Upper lobe of left lung (tissue), 6 donors: ENCODE measurements around the gene S100G. TPM values are rescaled to one million over a fixed set of nuclear protein-coding genes. Genes with fewer than 3 reads are reported as not detected.
"Not testable (repeated sequence)": the region's sequence is repeated elsewhere in the genome, so short reads cannot be mapped to it uniquely, and the experiment has no call there.

Source experiments
- ATAC-seq, 2 donors: fragments of 200-7000 bp; cut with Tn5 transposase; one replicate each; pipeline ENCODE4 v1.9.1; 2022; ENCODE audit warnings: mild to moderate bottlenecking in 2 of 2, moderate library complexity in 2 of 2; ENCODE audit not compliant: low FRiP score in 2 of 2
- DNase-seq, 2 donors: peaks; one replicate each; pipeline ENCODE4 v3.0.0-alpha.2; 2019 to 2020
- H3K27ac ChIP-seq, 4 donors: fragments of 200-600 bp; sonication (generic); one replicate each; pipeline ENCODE4 v1.5.1; 2016 to 2019
- H3K27me3 ChIP-seq, 4 donors: fragments of 200-600 bp; sonication (generic); one replicate each; pipeline ENCODE4 v1.5.1; 2017 to 2019
- H3K36me3 ChIP-seq, 4 donors: fragments of 200-600 bp; sonication (generic); one replicate each; pipeline ENCODE4 v1.5.1; 2016 to 2019
- H3K4me1 ChIP-seq, 4 donors: fragments of 200-600 bp; sonication (generic); one replicate each; pipeline ENCODE4 v1.5.1; 2018 to 2019
- H3K4me3 ChIP-seq, 4 donors: fragments of 200-600 bp; sonication (generic); one replicate each; pipeline ENCODE4 v1.5.1; 2017 to 2019; ENCODE audit warnings: mild to moderate bottlenecking in 2 of 4, moderate library complexity in 1 of 4
- H3K9me3 ChIP-seq, 4 donors: fragments of 200-600 bp; sonication (generic); one replicate each; pipeline ENCODE4 v1.5.1; 2018 to 2019
- EP300 ChIP-seq, 4 donors: sonication (generic); formaldehyde crosslinking; IDR thresholded peaks; one replicate each; pipeline ENCODE4 v1.5.1; 2017; ENCODE audit warnings: antibody characterized with exemption in 4 of 4, control low read depth in 2 of 4
- POLR2A ChIP-seq, 4 donors: fragments of 450-650 bp; IDR thresholded peaks; one replicate each; pipeline ENCODE4 v1.5.1; 2016 to 2017; ENCODE audit warnings: antibody characterized with exemption in 4 of 4, mild to moderate bottlenecking in 2 of 4
- POLR2AphosphoS5 ChIP-seq, 2 donors: sonication (generic); formaldehyde crosslinking; IDR thresholded peaks; one replicate each; pipeline ENCODE4 v1.5.1; 2017; ENCODE audit warnings: antibody characterized with exemption in 2 of 2
- WGBS, 2 donors: methylation state at CpG; one replicate each; pipeline ENCODE4 v1.1.5; 2017 to 2018; 5-methylcytosine and 5-hydroxymethylcytosine counted together
- total RNA-seq, 6 donors: library from RNA; depleted of rRNA in 4 of 6; stranded (reverse); fragments of >200 nt in 4 of 6; gene quantifications; one replicate each; pipeline versions ENCODE4 v1.1.0 to v1.2.1, GENCODE V29; 2016 to 2021
- TF ChIP-seq, protein P1 (sequence below), 6 experiments: fragments of 450-650 bp in 4 of 6; fragments of 200-600 bp in 2 of 6; sonication (generic) in 2 of 6; IDR thresholded peaks; one replicate each; pipeline ENCODE4 v1.5.1; 2016 to 2019; ENCODE audit warnings: antibody characterized with exemption in 6 of 6
- donor health status: DM: no; HTN: no; CAD: no; lungs with moderate emphysema.
- donor health status: DM: no; HTN: yes; CAD: no; lungs with severe emphysema.

Gene S100G
- total RNA-seq, 6 donors from 2014 or later, result 0.54 TPM; not detected in 5

GRCh38 chrX:16606142-16606720, 43.7 kb upstream of the S100G start:
- peaks cover 0 to 4% (median 0%) of the 10 kb centered on the region in 4 donors for H3K4me1 ChIP-seq
- H3K27ac ChIP-seq, result no peak overlapping the region
- no peaks in the 10 kb centered on the region for H3K27me3 ChIP-seq
- TF ChIP-seq POLR2AphosphoS5 (IDR thresholded peaks at IDR 0.05), result no peak
- TF ChIP-seq EP300 (IDR thresholded peaks at IDR 0.05), result no peak
- TF ChIP-seq, protein P1, sequence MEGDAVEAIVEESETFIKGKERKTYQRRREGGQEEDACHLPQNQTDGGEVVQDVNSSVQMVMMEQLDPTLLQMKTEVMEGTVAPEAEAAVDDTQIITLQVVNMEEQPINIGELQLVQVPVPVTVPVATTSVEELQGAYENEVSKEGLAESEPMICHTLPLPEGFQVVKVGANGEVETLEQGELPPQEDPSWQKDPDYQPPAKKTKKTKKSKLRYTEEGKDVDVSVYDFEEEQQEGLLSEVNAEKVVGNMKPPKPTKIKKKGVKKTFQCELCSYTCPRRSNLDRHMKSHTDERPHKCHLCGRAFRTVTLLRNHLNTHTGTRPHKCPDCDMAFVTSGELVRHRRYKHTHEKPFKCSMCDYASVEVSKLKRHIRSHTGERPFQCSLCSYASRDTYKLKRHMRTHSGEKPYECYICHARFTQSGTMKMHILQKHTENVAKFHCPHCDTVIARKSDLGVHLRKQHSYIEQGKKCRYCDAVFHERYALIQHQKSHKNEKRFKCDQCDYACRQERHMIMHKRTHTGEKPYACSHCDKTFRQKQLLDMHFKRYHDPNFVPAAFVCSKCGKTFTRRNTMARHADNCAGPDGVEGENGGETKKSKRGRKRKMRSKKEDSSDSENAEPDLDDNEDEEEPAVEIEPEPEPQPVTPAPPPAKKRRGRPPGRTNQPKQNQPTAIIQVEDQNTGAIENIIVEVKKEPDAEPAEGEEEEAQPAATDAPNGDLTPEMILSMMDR (IDR thresholded peaks at IDR 0.05), result no peak
- no peak for TF ChIP-seq POLR2A (IDR thresholded peaks at IDR 0.05)
- no peak for ATAC-seq
- no peaks in the 10 kb centered on the region for H3K36me3 ChIP-seq
- H3K9me3 ChIP-seq, result no peaks in the 10 kb centered on the region
- H3K4me3 ChIP-seq, result no peak overlapping the region
- DNase-seq, result no peak
- 83% methylated on average over 4 of the region's 4 CpGs for WGBS, 2 donors

DNA sequence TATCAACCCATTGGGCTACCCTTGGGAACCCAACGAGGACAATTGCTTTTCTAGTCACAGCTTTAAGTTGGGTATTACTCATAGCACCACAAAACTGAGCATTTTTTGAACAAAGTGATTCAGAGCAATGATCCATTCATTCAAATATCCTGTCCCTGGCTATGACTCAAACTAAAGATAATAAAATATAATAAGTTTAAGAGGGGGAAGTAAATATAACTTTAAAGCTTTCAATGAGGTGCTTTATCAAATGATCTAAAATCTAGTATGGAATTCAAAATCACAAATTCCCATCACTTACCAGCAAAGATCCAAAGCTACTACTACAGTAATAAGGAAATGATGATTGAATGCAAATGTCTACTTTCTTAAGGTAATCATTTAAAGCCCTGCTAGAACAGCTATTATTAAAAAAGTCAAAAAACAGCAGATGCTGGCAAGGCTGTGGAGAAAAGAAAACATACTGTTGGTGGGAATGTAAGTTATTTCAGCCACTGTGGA, 39.8 kb upstream of the S100G start:
- WGBS, 2 donors, result 80 to 90% methylated on average over 1 of the region's 1 CpG
- Histone ChIP-seq H3K27me3 (no peaks in the 10 kb centered on the region), H3K27ac (no peak overlapping the region), H3K9me3 (no peaks in the 10 kb centered on the region), H3K36me3 (peaks cover 0 to 4% (median 0%) of the 10 kb centered on the region in 4 donors), H3K4me3 (no peak overlapping the region), H3K4me1 (no peaks in the 10 kb centered on the region)
- DNase-seq (no peak), ATAC-seq (no peak)
- TF ChIP-seq POLR2AphosphoS5 (IDR thresholded peaks at IDR 0.05) (no peak), EP300 (IDR thresholded peaks at IDR 0.05) (no peak), POLR2A (IDR thresholded peaks at IDR 0.05) (no peak)
- TF ChIP-seq, protein P1 (IDR thresholded peaks at IDR 0.05), result no peak

DNA sequence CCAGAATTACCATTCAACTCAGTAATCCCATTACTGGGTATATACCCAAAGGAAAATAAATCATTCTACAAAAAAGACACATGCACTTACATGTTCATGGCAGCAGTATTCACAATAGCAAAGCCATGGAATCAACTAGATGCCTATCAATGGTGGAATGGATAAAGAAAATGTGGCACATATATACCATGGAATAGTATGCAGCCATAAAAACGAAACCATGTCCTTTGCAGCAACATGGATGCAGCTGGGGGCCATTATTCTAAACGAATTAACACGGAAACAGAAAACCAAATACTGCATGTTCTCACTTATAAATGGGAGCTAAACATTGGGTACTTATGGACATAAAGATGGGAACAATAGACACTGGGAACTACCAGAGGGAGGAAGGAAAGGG, 39.3 kb upstream of the S100G start:
- 81 to 83% methylated on average over 1 to 3 of the region's 3 CpGs for WGBS, 2 donors
- not testable (repeated sequence) for H3K9me3 ChIP-seq, DNase-seq, H3K36me3 ChIP-seq, ATAC-seq, H3K27ac ChIP-seq, H3K4me3 ChIP-seq, H3K27me3 ChIP-seq, H3K4me1 ChIP-seq

DNA sequence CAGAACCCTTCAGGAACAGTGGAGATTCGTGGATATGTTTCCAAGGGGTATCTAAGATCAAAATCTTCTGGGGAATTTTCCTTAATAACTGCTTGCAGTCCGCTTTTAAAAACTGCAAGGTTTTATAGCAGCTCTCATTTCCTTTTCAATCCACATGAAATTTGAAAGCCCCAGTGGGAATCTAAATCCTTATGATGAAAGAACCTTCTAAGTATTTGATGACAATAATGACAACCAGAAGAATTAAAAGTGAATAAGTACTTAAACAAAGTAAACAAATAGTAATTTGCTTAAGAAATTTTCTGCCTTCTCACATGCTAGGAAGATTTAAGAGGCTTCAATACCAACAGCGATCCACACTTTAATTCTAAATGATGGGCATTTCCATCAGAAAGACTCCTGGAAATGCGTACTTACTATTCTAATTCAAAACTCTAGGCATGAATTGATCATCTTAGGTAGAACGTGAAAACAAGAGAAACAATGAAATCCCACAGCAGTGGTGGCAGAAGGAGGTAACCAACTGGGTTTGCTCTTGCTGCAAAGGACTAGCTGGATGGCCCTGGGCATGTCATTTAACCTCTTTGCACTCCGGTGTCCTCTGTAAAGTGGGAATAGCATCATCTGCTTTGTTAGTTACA, 37.6 kb upstream of the S100G start:
- Histone ChIP-seq H3K27ac (no peak overlapping the region), H3K27me3 (no peaks in the 10 kb centered on the region), H3K4me3 (no peak overlapping the region), H3K36me3 (peaks cover 0 to 10% (median 2%) of the 10 kb centered on the region in 4 donors), H3K9me3 (no peaks in the 10 kb centered on the region), H3K4me1 (no peaks in the 10 kb centered on the region)
- 61 to 80% methylated on average over 6 of the region's 6 CpGs for WGBS, 2 donors
- DNase-seq (no peak), ATAC-seq (no peak)
- TF ChIP-seq POLR2AphosphoS5 (IDR thresholded peaks at IDR 0.05), result no peak
- TF ChIP-seq EP300 (IDR thresholded peaks at IDR 0.05), result no peak
- no peak for TF ChIP-seq POLR2A (IDR thresholded peaks at IDR 0.05)
- TF ChIP-seq, protein P1 (IDR thresholded peaks at IDR 0.05), result no peak

- 93% methylated on average over 1 of the region's 1 CpG for WGBS, 2 donors
- ATAC-seq (no peak), DNase-seq (no peak)
- H3K36me3 ChIP-seq, result peaks cover 0 to 10% (median 2%) of the 10 kb centered on the region in 4 donors
- H3K27ac ChIP-seq, result no peak overlapping the region
- no peaks in the 10 kb centered on the region for H3K9me3 ChIP-seq
- TF ChIP-seq POLR2A (IDR thresholded peaks at IDR 0.05) (no peak), EP300 (IDR thresholded peaks at IDR 0.05) (no peak), POLR2AphosphoS5 (IDR thresholded peaks at IDR 0.05) (no peak)
- TF ChIP-seq, protein P1 (IDR thresholded peaks at IDR 0.05), result no peak
- no peaks in the 10 kb centered on the region for H3K27me3 ChIP-seq
- no peak overlapping the region for H3K4me3 ChIP-seq
- no peaks in the 10 kb centered on the region for H3K4me1 ChIP-seq
Measured at GRCh38 chrX:16617382-16617781, 32.6 kb upstream of the S100G start.
